NCI-H1930 (cell line): ENCODE measurements around the gene ZNF407.
"Not testable (repeated sequence)": the region's sequence is repeated elsewhere in the genome, so short reads cannot be mapped to it uniquely, and the experiment has no call there.

Experiments
- DNase-seq, 2 experiments: peaks; one replicate each; lab custom pipeline; 2025; lab: John Stamatoyannopoulos, UW

ZNF407 gene, protein sequence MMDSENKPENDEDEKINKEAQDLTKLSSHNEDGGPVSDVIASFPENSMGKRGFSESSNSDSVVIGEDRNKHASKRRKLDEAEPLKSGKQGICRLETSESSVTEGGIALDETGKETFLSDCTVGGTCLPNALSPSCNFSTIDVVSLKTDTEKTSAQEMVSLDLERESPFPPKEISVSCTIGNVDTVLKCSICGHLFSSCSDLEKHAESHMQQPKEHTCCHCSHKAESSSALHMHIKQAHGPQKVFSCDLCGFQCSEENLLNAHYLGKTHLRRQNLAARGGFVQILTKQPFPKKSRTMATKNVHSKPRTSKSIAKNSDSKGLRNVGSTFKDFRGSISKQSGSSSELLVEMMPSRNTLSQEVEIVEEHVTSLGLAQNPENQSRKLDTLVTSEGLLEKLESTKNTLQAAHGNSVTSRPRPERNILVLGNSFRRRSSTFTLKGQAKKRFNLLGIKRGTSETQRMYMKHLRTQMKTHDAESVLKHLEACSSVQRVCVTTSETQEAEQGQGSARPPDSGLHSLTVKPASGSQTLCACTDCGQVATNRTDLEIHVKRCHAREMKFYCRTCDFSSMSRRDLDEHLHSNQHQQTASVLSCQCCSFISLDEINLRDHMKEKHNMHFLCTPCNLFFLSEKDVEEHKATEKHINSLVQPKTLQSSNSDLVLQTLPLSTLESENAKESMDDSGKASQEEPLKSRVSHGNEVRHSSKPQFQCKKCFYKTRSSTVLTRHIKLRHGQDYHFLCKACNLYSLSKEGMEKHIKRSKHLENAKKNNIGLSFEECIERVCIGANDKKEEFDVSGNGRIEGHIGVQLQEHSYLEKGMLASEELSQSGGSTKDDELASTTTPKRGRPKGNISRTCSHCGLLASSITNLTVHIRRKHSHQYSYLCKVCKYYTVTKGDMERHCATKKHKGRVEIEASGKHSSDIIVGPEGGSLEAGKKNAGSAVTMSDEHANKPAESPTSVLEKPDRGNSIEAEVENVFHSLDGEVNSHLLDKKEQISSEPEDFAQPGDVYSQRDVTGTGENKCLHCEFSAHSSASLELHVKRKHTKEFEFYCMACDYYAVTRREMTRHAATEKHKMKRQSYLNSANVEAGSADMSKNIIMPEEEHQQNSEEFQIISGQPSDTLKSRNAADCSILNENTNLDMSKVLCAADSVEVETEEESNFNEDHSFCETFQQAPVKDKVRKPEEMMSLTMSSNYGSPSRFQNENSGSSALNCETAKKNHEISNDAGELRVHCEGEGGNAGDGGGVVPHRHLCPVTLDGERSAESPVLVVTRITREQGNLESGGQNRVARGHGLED (N-terminal part only)

DNA sequence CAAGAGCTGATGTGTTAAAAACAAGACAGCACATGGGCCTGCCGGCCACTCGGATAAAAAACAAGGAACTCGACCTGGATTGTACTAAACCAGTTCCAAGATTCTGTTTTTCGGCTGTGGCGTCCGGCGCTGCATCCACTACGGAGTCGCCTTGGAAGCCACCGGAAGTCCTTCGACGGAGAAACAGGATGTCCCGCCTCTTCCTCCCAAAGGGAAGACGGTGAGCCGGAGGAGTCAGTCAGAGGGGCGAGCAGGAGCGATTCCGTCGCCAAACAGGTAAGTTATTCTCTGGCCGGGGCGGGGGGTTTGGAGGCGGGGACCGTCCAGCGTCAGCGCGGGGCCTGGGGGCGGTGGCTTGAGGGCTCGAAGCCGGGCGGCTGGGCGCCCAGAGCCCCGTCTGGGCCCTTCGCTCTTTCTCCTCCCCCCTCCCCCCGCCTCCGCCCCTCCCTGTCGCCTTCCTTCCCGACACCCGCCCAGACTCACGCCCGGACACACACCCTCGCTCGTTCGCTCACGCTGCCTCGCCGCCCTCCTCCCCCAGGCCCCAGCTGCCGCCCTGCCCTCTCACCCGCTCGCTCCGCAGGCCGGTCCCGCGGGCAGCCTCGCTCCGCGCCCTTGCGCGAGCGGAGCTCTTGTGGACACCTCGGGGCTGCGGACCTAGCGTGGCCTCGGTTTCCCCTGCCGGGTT is at the start of gene ZNF407:
TSS of gene ZNF407 (plus strand) at position 209 of the 688 bp plus-strand sequence. CDS start 33,150 bp downstream, outside the sequence.
- peak; percentile 87 to 91 for DNase-seq

DNA sequence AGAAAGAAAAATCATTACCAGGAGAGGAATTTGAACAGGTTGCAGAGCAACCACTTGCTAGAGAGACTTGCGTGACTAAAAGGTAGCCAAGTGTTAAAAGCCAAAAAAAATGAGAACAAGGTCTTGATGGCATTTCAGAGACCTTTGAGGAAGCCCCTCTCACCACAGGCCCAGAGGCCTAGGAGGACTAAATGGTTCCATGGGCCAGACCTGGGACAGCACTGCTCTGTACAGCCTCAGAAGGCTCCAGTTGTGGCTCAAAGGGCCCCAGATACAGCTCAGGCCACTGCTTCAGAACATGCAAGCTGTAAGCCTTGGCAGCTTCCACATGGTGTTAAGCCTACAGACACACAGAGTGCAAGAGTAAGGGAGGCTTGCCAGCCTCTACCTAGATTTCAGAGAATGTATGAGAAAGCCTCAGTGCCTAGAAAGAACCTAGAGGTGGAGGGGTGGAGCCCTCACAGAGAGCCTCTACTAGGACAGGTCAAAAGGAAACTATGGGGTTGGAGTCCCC is 48.0 kb upstream of the ZNF407 start:
- DNase-seq = no peak

DNA sequence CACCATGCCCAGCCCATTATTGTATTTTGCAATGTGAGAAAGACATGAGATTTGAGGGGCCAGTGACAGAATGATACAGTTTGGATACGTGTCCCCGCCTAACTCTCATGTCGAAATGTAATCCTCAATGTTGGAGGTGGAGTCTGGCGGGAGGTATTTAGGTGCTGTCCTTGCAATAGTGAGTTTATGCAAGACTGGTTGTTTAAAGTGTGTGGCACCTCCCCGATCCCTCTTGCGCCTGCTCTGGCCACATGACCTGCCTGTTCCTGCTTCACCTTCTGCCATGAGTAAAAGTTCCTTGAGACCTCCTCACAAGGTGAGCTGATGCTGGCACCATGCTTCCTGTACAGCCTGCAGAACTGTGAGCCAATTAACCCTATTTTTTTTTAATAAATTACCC is 46.8 kb upstream of the ZNF407 start:
- no peak for DNase-seq

DNA sequence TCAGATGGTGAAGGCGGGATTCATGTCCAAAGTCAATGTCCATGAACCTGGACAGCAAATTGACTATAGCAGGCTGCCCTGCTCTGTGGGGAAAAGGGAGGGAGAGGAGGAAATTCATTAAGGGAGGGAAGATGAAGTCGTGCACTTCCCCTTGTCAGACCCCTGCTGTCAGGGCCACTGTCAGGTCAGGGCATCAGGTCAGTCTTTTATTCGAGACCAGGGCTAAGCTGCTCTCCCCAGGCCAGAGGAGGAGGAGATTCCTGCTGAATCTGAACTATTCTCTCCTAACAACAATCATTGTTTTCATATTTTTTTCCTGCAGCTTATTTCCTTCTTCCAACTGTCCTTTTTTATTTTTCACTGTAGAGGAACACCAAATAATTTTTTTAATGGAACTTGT is 46.2 kb upstream of the ZNF407 start:
- no peak for DNase-seq

DNA sequence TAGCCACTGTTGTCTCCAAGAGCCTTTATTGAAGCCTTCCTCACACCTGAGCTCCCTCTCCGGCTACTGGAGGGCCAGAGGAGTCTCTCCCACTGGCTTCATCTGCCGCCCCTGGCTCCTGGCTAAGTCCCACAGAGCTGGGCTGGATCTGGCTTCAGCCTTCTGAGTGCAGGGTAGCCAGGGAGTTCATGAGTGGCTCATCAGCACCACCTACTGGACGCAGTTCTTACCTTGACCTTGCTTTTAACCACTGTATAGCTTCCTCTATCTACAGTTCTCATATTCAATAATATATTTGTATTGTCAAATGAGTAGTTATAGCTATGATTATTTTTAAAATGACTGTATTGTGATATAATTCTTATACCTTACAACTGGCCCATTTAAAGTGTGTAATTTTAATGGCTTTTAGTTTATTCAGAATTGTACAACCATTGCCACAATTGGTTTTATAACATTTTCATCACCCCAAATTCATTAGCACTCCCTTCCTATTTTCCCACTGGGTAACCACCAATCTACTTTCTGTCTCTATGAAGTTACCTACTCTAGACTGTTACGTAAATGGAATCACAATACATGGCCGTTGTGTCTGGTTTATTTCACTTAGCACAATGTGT is 45.6 kb upstream of the ZNF407 start:
- DNase-seq = peak; percentile 61 to 77

DNA sequence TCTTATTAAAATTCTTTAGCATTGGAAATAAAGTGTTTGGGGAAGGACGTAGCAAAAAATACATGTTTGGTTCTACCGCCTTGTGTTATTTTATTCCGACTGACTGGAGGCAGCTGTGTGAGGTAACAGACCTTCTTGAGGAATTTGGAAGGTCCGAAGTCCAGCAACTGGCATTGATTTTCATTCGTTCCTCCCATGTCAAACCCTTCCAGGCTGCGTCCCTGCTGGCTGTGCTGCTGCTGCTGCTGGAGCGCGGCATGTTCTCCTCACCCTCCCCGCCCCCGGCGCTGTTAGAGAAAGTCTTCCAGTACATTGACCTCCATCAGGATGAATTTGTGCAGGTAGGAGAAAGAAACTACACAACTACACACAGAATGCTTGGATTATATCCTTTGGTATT is 41.5 kb upstream of the ZNF407 start:
- DNase-seq = no peak

DNA sequence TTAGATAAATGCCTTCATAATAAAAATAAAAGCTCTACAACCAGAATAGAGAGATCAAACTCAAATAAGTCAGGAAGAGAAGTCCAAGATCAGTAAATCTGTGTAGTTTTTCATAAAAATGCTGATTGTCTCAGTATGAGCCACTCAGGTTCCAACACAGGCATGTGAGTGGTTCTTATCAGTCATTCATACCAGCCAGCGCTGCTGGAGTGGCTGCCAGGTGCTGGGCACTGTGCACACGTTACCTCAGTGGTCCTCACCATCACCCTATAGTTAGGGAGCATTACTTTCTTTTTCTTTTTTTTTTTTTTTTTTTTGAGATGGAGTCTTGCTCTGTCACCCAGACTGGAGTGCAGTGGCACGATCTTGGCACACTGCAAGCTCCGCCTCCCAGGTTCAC is 39.6 kb upstream of the ZNF407 start:
- no peak for DNase-seq

DNA sequence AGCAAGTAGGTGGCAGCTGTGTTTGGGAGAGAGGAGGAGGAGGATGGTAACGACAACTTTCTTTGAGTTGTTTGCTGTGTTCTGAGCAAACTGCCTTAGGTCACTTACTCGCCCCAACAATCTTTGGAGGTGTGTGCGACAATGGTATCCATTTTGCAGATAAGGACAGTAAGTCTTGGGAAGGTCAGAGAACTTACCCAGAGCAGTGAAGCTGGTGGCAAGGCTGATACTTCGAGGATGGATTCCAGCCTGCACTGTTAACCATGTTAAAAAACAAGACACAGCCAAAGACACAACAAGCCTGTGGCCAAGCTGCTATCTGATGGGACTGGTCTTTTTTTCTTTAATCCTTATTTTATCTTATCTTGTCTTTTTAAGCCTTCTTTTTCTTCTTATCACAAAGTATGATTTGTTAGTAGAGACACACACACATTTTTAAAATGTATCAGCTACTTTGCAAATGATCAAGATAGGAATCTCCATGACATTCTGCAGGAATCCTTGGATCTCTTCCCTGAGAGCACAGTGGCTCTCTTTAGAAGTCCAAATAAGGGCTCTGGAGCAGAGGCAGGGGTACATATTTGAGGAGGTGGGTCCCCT is 35.4 kb upstream of the ZNF407 start:
- DNase-seq = no peak

DNA sequence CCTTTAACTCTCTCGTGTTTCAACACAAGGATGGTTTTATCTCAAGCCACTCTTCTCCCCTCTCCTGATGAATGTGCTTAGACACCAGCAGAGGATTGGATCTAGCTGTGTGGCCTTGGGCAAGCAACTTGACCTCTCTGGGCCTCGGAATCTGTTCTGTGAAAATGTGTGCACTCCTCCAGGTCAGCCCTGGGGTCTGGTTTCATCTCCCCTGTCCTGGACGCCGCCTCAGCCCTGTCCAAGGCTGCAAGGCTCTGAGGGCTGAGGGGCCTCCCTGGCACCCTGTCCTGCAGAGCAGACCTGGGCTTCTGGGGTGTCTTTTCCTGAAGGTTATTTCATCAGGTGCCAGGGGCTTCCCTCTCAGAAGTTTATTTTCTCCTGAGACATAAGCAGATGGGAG is 34.9 kb upstream of the ZNF407 start:
- DNase-seq = no peak

DNA sequence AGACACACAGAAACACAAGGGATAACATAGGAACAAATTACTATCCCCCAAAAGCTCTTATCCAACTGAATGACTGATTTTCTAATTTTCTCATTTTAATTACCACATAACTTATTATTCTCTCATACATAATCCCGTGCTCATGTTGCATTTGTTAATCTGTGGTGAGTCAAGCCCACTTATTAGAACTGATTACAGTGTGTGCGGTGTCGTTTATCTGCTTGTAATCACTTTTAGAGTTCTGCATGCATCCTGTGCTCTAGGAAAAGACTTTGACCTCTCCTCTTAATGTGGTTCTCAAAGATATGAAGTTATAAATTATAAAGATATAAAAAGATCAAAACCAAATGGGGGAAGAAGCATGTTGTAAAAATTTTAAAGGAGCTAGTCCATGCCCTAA is 33.7 kb upstream of the ZNF407 start:
- DNase-seq = no peak

DNA sequence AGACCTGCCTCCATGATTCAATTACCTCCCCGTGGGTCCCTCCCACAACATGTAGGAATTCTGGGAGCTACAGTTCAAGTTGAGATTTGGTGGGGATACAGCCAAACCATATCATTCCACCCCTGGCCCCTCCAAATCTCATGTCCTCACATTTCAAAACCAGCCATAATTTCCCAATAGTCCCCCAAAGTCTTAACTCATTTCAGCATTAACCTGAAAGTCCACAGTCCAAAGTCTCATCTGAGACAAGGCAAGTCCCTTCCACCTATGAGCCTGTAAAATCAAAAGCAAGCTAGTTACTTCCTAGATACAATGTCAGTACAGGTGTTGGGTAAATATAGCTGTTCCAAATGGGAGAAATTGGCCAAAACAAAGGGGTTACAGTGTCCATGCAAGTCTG is 32.5 kb upstream of the ZNF407 start:
- not testable (repeated sequence) for DNase-seq

DNA sequence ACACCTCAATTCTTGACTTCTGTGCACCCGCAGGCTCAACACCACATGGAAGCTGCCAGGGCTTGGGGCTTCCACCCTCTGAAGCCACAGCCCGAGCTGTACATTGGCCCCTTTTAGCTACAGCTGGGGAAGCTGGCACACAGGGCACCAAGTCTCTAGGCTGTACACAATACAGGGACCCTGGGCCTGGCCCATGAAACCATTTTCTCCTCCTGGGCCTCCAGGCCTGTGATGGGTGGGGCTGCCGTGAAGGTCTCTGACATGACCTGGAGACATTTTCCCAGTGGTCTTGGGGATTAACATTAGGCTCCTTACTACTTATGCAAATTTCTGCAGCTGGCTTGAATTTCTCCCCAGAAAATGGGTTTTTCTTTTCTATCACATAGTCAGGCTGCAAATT is 31.7 kb upstream of the ZNF407 start:
- not testable (repeated sequence) for DNase-seq

DNA sequence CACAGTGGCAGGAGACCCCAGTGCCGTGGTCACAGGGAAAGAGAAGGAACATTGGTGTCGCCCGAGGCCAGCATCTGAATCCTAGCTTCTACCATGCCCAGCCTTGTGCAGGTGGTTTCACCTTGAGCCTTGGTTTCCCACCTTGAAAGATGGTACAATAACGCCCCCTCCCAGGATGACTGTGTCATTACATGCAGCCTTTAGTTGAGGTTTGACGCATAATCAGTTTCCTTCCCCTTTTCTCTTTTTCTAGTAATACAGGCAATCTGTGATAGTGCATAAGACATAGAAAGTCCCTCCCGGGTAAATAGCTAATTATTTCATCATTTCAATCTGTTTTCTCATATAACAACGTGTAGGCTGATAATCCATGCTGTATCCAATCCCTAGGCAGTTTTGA is 29.8 kb upstream of the ZNF407 start:
- DNase-seq = no peak

DNA sequence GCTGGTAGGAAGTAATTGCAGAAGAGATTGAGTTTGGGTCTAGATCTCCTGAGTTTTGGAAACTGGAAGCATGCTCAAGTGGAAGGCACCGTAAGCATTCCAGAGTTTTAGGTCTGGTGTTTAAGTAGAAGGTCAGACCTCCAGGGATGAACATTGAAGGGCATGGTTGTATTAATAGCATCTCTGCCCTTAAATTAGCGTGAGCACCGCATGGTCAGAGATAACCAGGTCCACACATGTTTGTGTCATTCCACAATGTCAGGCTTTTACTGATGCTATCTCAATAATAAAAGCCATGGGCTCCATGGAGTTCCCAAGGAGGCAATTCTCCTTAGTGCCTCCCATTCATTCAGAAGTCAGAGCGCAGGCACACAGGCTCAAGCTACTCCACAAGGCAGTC is 28.3 kb upstream of the ZNF407 start:
- DNase-seq = no peak

DNA sequence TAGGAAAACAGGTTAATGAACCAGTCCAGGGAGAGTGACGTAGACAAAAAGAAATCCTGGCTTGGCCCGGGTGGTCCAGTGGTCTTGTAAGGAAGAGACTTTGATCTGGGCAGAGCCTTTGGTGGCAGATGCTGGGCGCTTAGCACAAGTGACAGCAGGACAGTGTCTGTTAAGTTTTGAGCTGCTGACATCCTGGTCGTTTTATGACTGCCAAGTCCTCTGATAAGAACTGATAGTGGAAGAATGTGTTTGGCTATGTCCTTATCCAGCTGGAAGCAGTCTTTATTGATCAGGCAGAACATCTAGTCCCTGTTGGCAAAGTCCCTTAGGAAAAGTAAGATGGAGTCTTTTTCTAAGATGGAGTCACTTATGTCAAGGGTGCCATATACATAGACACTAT is 27.4 kb upstream of the ZNF407 start:
- DNase-seq = no peak

DNA sequence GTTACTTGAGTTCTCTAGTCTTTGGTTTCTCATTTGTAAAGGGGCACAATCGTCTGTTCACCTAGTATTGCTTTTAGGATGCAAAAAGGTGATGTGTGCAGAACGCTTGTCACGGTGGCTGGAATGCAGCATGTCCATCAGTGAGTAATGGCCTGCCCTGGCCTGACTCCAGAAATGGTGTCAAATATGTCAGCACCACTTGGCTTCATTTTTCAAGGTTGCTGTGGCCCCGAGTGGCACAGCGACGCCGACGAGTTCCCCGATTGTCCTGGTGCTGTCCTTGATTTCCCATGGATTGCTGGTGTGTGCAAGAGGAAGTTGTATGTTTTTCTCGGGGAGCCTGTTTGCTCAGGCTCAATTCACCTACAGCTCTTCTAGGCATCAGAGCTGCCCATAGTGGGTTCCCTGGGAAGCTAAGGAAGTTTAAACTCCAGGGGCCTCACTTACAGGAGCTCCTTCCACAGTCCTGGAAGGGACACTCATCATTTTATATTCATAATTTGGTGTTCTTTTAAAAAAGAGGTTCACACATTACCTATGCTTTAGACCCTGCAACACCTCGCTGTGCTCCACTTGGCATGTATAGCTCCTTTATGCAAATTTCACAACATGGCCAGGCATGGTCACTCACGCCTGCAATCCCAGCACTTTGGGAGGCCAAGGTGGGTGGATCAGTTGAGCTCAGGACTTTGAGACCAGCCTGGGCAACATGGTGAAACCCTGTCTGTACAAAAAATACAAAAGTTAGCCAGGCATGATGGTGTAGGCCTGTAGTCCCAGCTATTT is 25.6 kb upstream of the ZNF407 start:
- no peak for DNase-seq

DNA sequence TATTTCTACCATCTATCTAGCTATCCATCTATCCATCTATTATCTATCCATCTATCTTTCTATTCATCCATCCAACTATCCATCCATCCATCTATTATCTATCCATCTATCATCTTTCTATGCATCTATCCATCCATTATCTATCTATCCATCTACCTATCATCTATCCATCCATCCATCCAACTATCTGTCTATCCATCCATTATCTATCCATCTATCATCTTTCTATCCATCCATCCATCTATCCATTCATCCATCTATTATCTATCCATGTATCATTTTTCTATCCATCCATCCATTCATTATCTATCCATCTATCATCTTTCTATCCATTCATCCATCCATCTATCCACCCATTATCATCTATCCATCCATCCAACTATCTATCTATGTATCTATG is 24.6 kb upstream of the ZNF407 start:
- no peak for DNase-seq

DNA sequence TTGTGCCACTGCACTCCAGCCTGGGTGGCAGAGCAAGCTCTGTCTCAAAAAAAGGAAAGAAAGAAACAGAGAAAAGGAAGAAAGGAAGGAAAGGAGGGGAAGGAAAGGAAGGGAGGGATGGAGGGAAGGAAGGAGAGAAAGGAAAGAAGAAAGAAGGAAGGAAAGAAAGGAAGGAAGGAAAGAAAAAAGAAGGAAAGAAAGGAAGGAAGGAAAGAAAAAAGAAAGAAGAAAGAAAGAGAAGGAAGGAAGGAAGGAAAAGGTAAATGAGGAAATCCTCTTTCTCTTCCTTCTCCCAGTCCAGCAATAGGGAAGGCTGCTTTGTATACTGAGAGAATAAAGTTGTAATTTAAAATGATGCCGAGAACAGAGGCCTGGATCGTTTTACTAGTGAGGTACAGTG is 22.8 kb upstream of the ZNF407 start:
- no peak for DNase-seq

DNA sequence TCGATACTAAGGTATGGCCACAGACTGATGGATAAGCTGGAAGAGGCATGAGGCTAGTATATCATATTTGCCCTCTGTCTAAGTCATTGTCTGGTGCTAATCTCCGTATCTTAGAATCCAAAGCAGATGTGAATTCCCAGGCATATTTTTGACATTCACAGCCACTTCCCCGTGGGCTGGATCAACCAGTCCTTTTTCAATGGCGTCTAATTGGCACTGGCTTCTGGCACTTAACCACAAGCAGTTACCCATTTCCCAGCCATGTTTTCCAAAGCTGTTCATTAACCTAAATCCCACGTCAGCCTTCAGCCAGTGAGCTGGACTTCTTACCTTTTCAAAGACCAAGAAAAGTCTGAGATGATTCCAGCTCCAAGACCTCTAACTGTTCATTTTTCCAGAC is 20.7 kb upstream of the ZNF407 start:
- no peak for DNase-seq
